ENCODE data around the gene GPR33. TPM values are rescaled to one million over a fixed set of nuclear protein-coding genes. Genes with fewer than 3 reads are reported as not detected.
A peak's percentile ranks its signal among the peaks of the same experiment; 100 is the strongest.

The GPR33 gene
- total and polyA plus RNA-seq, 10 of the 15 experiments (the other 5 are each of a cell fraction or from before 2014, with no cell fraction given): not detected

GRCh38 chr14:31489691-31490090 lies 1.9 kb upstream of the GPR33 start (continued):
- TF ChIP-seq ZNF687 (IDR thresholded peaks at IDR 0.05) (0 out of 2 replicates have a peak, but pooled peaks have one; percentile 21), ATF2 (IDR thresholded peaks at IDR 0.05; ENCODE audit: low read length) (no peak; the same call in 1 of the 2 replicates)

- TF ChIP-seq MEF2B (IDR thresholded peaks at IDR 0.05; ENCODE audit: partially characterized antibody, poor library complexity, severe bottlenecking): no peak
- TF ChIP-seq E4F1 (IDR thresholded peaks at IDR 0.05; ENCODE audit: borderline replicate concordance, partially characterized antibody): peak; percentile 5
- no peak overlapping the region for H3K4me2 ChIP-seq (ENCODE audit: control insufficient read depth, insufficient read depth)
- in situ Hi-C loops (cut with MboI): no loop called here
- no TSS peak for BruUV-seq (replicated peaks)
- intact Hi-C loops (cut with micrococcal nuclease; ENCODE audit: unreplicated experiment): no loop called here
- FAIRE-seq (no peak), DNase-seq (ENCODE audit: low read depth, low spot score) (no peak), ATAC-seq (no peak)
- POLR2A ChIA-PET: interaction anchor here (0.6 to 1.3 kb wide), 3 partner anchors 66 to 866 kb away, joined by 3 to 5 read pairs (median 3); partner anchors contain the start of gene HEATR5A
- no peaks in the 10 kb centered on the region for H3K79me2 ChIP-seq (ENCODE audit: control insufficient read depth, insufficient read depth, low read length)
- no peaks in the 10 kb centered on the region for H3K27me3 ChIP-seq (replicated peaks in 1 of 2; ENCODE audit: control insufficient read depth in 2 of 2, insufficient read depth in 2 of 2, low read length in 1 of 2)
- H3K9me3 ChIP-seq (replicated peaks; ENCODE audit: control insufficient read depth, insufficient read depth, low read length): no peaks in the 10 kb centered on the region
- no peak overlapping the region for H3K9ac ChIP-seq (ENCODE audit: control insufficient read depth, insufficient read depth, low read length)
- SMC1A ChIA-PET (ENCODE audit: uncharacterized antibody, unreplicated experiment): no interaction called here
- H4K20me1 ChIP-seq (ENCODE audit: control insufficient read depth, insufficient read depth): no peaks in the 10 kb centered on the region
- no peak overlapping the region for H3K27ac ChIP-seq (ENCODE audit: control insufficient read depth, insufficient read depth)
- RAD21 ChIA-PET (ENCODE audit: unreplicated experiment): no interaction called here
- H2AFZ ChIP-seq (ENCODE audit: control insufficient read depth, low read depth, low read length): no peak overlapping the region
- H3K4me1 ChIP-seq (ENCODE audit: control insufficient read depth, insufficient read depth, low read length): peaks cover 13% of the 10 kb centered on the region
- no peak overlapping the region for H3K4me3 ChIP-seq
- no peaks in the 10 kb centered on the region for H3K36me3 ChIP-seq (ENCODE audit: control insufficient read depth in 2 of 2, insufficient read depth in 2 of 2, low read length in 1 of 2)
- WGBS (ENCODE audit: insufficient coverage, insufficient replicate concordance, low lambda C conversion rate, missing lambda C conversion rate): 76% methylated on average over 2 of the region's 2 CpGs
- CTCF ChIA-PET: interaction anchor here (0.6 kb wide), 1 partner anchor 219 kb away, joined by 3 read pairs; no protein-coding TSS in a partner anchor
Measured at GRCh38 chr14:31486764-31487163, 1.1 kb downstream of the GPR33 start.

Measured in GM12878 (cell line).